Ecto neural progenitor cell (in vitro differentiated cells): Measurements from ENCODE around the gene TOR1AIP1.
"Not testable (repeated sequence)": the region's sequence is repeated elsewhere in the genome, so short reads cannot be mapped to it uniquely, and the experiment has no call there.

Source experiments
- DNase-seq: peaks from one replicate; pipeline ENCODE4 v3.0.0-alpha.2; 2018; ENCODE audit warnings: low spot score

The TOR1AIP1 gene

GRCh38 chr1:179882253-179883039 lies at the start of gene TOR1AIP1:
Gene TOR1AIP1 (plus strand): TSS chr1:179882285. CDS start chr1:179882503, 218 bp downstream.
- peak; percentile 98 for DNase-seq

- not testable (repeated sequence) for DNase-seq
These were observed 45.2 kb upstream of the TOR1AIP1 start for GRCh38 chr1:179836686-179837445.

GRCh38 chr1:179840107-179840506 lies 42.0 kb upstream of the TOR1AIP1 start:
- DNase-seq, result no peak

- no peak for DNase-seq
These were observed 33.9 kb upstream of the TOR1AIP1 start for GRCh38 chr1:179848233-179848632.

- DNase-seq, result no peak
These were observed 29.0 kb upstream of the TOR1AIP1 start for GRCh38 chr1:179853102-179853501.

- DNase-seq, result not testable (repeated sequence)
These were observed 26.3 kb upstream of the TOR1AIP1 start for GRCh38 chr1:179855831-179856230.

GRCh38 chr1:179856296-179856695 lies 25.8 kb upstream of the TOR1AIP1 start:
- DNase-seq, result no peak

GRCh38 chr1:179857009-179857408 lies 25.1 kb upstream of the TOR1AIP1 start:
- no peak for DNase-seq

GRCh38 chr1:179860652-179861051 lies 21.4 kb upstream of the TOR1AIP1 start:
- DNase-seq, result no peak

GRCh38 chr1:179865377-179865776 lies 16.7 kb upstream of the TOR1AIP1 start:
- no peak for DNase-seq

GRCh38 chr1:179866616-179867015 lies 15.5 kb upstream of the TOR1AIP1 start:
- DNase-seq, result no peak

- peak; percentile 64 for DNase-seq
These were observed 14.4 kb upstream of the TOR1AIP1 start for GRCh38 chr1:179867493-179868330.

- DNase-seq, result no peak
These were observed 11.2 kb upstream of the TOR1AIP1 start for GRCh38 chr1:179870870-179871269.

GRCh38 chr1:179871940-179872339 lies 10.1 kb upstream of the TOR1AIP1 start:
- DNase-seq, result no peak

- DNase-seq, result no peak
These were observed 9.5 kb upstream of the TOR1AIP1 start for GRCh38 chr1:179872558-179872957.

- no peak for DNase-seq
These were observed 8.6 kb upstream of the TOR1AIP1 start for GRCh38 chr1:179873438-179873851.

- no peak for DNase-seq
These were observed 6.3 kb upstream of the TOR1AIP1 start for GRCh38 chr1:179875596-179876299.

- no peak for DNase-seq
These were observed 5.8 kb upstream of the TOR1AIP1 start for GRCh38 chr1:179876300-179876715.

GRCh38 chr1:179877586-179878265 lies 4.4 kb upstream of the TOR1AIP1 start, which contains the start of gene TOR1AIP2:
Gene TOR1AIP2 (minus strand): TSS chr1:179877803. CDS start chr1:179852665, 25,138 bp downstream.
- peak; percentile 89 for DNase-seq

- no peak for DNase-seq
These were observed 2.3 kb upstream of the TOR1AIP1 start for GRCh38 chr1:179879797-179880196.
